NCI-H2227 (cell line): Measurements from ENCODE around the gene TMEM269.

Experiments used
- DNase-seq: peaks from one replicate; lab custom pipeline; 2025; ENCODE audit not compliant: unreplicated experiment; lab: John Stamatoyannopoulos, UW

The TMEM269 gene

GRCh38 chr1:42784946-42785693, at the start of gene TMEM269:
Gene TMEM269 (plus strand): TSS chr1:42784991. CDS start chr1:42789894, 4,903 bp downstream.
- no peak for DNase-seq

GRCh38 chr1:42735056-42735455, 49.7 kb upstream of the TMEM269 start:
- DNase-seq, result no peak

GRCh38 chr1:42735477-42736105, 49.2 kb upstream of the TMEM269 start:
- no peak for DNase-seq

- DNase-seq, result no peak
These were observed 48.6 kb upstream of the TMEM269 start for GRCh38 chr1:42736152-42736551.

- no peak for DNase-seq
These were observed 48.1 kb upstream of the TMEM269 start for GRCh38 chr1:42736571-42737200.

GRCh38 chr1:42737257-42737656, 47.5 kb upstream of the TMEM269 start:
- no peak for DNase-seq

GRCh38 chr1:42737986-42738677, 46.7 kb upstream of the TMEM269 start:
- no peak for DNase-seq

- DNase-seq, result no peak
These were observed 46.0 kb upstream of the TMEM269 start for GRCh38 chr1:42738678-42739226.

GRCh38 chr1:42739753-42740700, 44.8 kb upstream of the TMEM269 start, which contains the start of gene CLDN19:
Gene CLDN19 (minus strand): TSS chr1:42740236. CDS start chr1:42740063, 173 bp downstream.
- DNase-seq, result no peak

GRCh38 chr1:42740851-42741580, 43.8 kb upstream of the TMEM269 start:
- DNase-seq, result no peak

GRCh38 chr1:42741706-42742105, 43.1 kb upstream of the TMEM269 start:
- no peak for DNase-seq

- DNase-seq, result no peak
These were observed 42.6 kb upstream of the TMEM269 start for GRCh38 chr1:42742141-42742540.

GRCh38 chr1:42742617-42743316, 42.0 kb upstream of the TMEM269 start:
- no peak for DNase-seq

GRCh38 chr1:42743317-42744147, 41.3 kb upstream of the TMEM269 start:
- DNase-seq, result no peak

- no peak for DNase-seq
These were observed 40.7 kb upstream of the TMEM269 start for GRCh38 chr1:42744148-42744413.

GRCh38 chr1:42745851-42746250, 38.9 kb upstream of the TMEM269 start:
- DNase-seq, result no peak

GRCh38 chr1:42746436-42747105, 38.2 kb upstream of the TMEM269 start:
- no peak for DNase-seq

- peak; percentile 47 for DNase-seq
These were observed 37.7 kb upstream of the TMEM269 start for GRCh38 chr1:42747125-42747524.
